Measurements from ENCODE around the gene CMTM7. TPM values are rescaled to one million over a fixed set of nuclear protein-coding genes. Genes with fewer than 3 reads are reported as not detected.

Gene CMTM7
- total and polyA plus RNA-seq, 2 of the 8 experiments (the other 6 are each of a cell fraction or from before 2014, with no cell fraction given): 33.3 to 65.8 TPM

- Histone ChIP-seq H4K8ac (ENCODE audit: extremely low read depth, insufficient read depth, low read length) (no peak overlapping the region), H2BK120ac (replicated peaks; ENCODE audit: low read depth, low read length) (no peak overlapping the region), H3K4me1 (replicated peaks in 1 of 4; ENCODE audit: control insufficient read depth in 3 of 4, insufficient read depth in 4 of 4, low read length in 3 of 4) (no peaks in the 10 kb centered on the region), H2BK20ac (ENCODE audit: low read length) (no peak overlapping the region), H3K9me3 (ENCODE audit: insufficient read depth in 2 of 2, low read depth in 1 of 2, low read length in 1 of 2) (no peaks in the 10 kb centered on the region), H3K27me3 (replicated peaks in 1 of 4; ENCODE audit: control insufficient read depth in 3 of 4, extremely low read depth in 1 of 4, insufficient read depth in 3 of 4, low read length in 3 of 4) (no peaks in the 10 kb centered on the region), H3K14ac (ENCODE audit: insufficient read length) (no peak overlapping the region), H3K27ac (ENCODE audit: low read depth, low read length) (no peak overlapping the region), H3K79me1 (ENCODE audit: low read depth, low read length) (no peaks in the 10 kb centered on the region; the same call in 1 of the 2 replicates), H3K79me2 (ENCODE audit: control insufficient read depth in 1 of 2, insufficient read depth in 2 of 2, low read length in 2 of 2) (peaks cover 0 to 36% of the 10 kb centered on the region in 2 experiments; a peak in 2 of 4 replicates), H2AK5ac (ENCODE audit: low read depth, low read length) (no peak overlapping the region), H2AFZ (ENCODE audit: low read length) (no peak overlapping the region), H4K20me1 (replicated peaks in 1 of 2; ENCODE audit: control insufficient read depth in 1 of 2, insufficient read depth in 2 of 2, low read length in 2 of 2) (peaks cover 0 to 3% of the 10 kb centered on the region in 2 experiments), H3K4me2 (ENCODE audit: insufficient read depth in 1 of 2, low read depth in 2 of 2, low read length in 2 of 2) (no peak overlapping the region), H2BK12ac (ENCODE audit: low read depth, low read length) (no peak overlapping the region), H4K91ac (replicated peaks; ENCODE audit: insufficient read length, low read length) (no peak overlapping the region), H3K36me3 (ENCODE audit: control insufficient read depth in 2 of 4, insufficient read depth in 4 of 4, low read length in 3 of 4) (peaks cover 0 to 4% (median 0%) of the 10 kb centered on the region in 4 experiments; a peak in 1 of 8 replicates), H3K4me3 (ENCODE audit: extremely low read depth in 1 of 4, insufficient read depth in 2 of 4, low read depth in 3 of 4, low read length in 4 of 4) (no peak overlapping the region), H3K9ac (replicated peaks in 1 of 4; ENCODE audit: extremely low read depth in 1 of 4, low read depth in 3 of 4, low read length in 3 of 4) (no peak overlapping the region), H3K18ac (ENCODE audit: extremely low read depth, low read length) (no peak overlapping the region), H3K23me2 (ENCODE audit: low read depth, low read length) (no peaks in the 10 kb centered on the region), H2BK5ac (ENCODE audit: low read depth, low read length) (no peak overlapping the region), H3K56ac (replicated peaks; ENCODE audit: insufficient read length, low read depth, low read length) (no peak overlapping the region), H2BK15ac (ENCODE audit: low read length) (no peak overlapping the region), H3K4ac (replicated peaks; ENCODE audit: insufficient read length, low read depth, low read length) (no peak overlapping the region), H4K5ac (ENCODE audit: insufficient read length, low read depth, low read length) (no peak overlapping the region), H3K23ac (ENCODE audit: insufficient read length) (no peak overlapping the region)
- no peak for TF ChIP-seq CHD2 (IDR thresholded peaks at IDR 0.05; ENCODE audit: low read length)
- no peak for TF ChIP-seq ATF3 (IDR thresholded peaks at IDR 0.05; ENCODE audit: insufficient read depth, low read depth, low read length)
- no peak for TF ChIP-seq TCF12 (IDR thresholded peaks at IDR 0.05; ENCODE audit: low read depth, low read length)
- no peak for TF ChIP-seq EP300 (IDR thresholded peaks at IDR 0.05; ENCODE audit: borderline replicate concordance in 1 of 2, low read depth in 2 of 2, low read length in 2 of 2)
- no peak for TF ChIP-seq USF2 (IDR thresholded peaks at IDR 0.05; ENCODE audit: low read length)
- no peak for TF ChIP-seq PHF8 (conservative IDR thresholded peaks at IDR 0.05; ENCODE audit: low read depth, low read length)
- no peak for TF ChIP-seq BCL11A (IDR thresholded peaks at IDR 0.05; ENCODE audit: low read depth in 2 of 2, low read length in 2 of 2)
- TF ChIP-seq JUN (IDR thresholded peaks at IDR 0.05; ENCODE audit: low read depth, low read length): no peak
- TF ChIP-seq KDM4A (IDR thresholded peaks at IDR 0.05; ENCODE audit: low read depth, low read length, severe bottlenecking): no peak
- POLR2A ChIA-PET (ENCODE audit: partially characterized antibody): no interaction called here
- DNase-seq (ENCODE audit: low read depth in 1 of 2, low spot score in 2 of 2) (no peak), FAIRE-seq (no peak)
- CTCF ChIA-PET (ENCODE audit: partially characterized antibody): interaction anchor here (1.6 kb wide), 1 partner anchor 119 kb away, joined by 6 read pairs; no protein-coding TSS in a partner anchor
- 97% methylated on average over 3 of the region's 3 CpGs; no CpG with 5 or more reads in 1 of the 2 experiments for WGBS, 2 experiments (ENCODE audit: extremely low coverage in 1 of 2, insufficient coverage in 1 of 2, insufficient read length in 1 of 2, insufficient replicate concordance in 2 of 2, low coverage in 1 of 2, low lambda C conversion rate in 2 of 2, missing lambda C conversion rate in 1 of 2)
Observed at GRCh38 chr3:32493437-32494414, 102.1 kb downstream of the CMTM7 start.
